Measurements from ENCODE around the gene KCNMA1.

DNA sequence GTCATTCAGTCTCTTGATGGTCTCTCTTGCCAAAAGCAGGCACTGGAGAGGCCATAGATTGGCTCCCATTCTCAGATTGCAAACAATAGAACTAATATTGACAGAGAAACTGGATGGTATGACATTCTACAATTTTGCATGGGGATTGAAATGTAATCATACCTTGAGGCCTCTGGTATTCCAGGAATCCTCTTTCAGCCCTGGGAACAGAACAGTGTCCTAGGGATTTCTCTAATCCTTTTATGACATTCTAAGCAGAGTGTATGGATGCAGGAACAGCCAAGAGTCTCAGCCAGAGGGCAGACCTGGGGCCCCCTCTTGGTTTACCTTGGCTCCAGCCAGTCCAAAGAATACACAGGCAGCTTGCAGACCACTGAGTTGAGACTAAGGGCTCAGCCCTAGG lies 206.4 kb downstream of the KCNMA1 start:
- TF ChIP-seq, protein P1, sequence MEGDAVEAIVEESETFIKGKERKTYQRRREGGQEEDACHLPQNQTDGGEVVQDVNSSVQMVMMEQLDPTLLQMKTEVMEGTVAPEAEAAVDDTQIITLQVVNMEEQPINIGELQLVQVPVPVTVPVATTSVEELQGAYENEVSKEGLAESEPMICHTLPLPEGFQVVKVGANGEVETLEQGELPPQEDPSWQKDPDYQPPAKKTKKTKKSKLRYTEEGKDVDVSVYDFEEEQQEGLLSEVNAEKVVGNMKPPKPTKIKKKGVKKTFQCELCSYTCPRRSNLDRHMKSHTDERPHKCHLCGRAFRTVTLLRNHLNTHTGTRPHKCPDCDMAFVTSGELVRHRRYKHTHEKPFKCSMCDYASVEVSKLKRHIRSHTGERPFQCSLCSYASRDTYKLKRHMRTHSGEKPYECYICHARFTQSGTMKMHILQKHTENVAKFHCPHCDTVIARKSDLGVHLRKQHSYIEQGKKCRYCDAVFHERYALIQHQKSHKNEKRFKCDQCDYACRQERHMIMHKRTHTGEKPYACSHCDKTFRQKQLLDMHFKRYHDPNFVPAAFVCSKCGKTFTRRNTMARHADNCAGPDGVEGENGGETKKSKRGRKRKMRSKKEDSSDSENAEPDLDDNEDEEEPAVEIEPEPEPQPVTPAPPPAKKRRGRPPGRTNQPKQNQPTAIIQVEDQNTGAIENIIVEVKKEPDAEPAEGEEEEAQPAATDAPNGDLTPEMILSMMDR (IDR thresholded peaks at IDR 0.05): peak in 2 of 7 experiments; percentile 11 to 15
- TF ChIP-seq POLR2A (IDR thresholded peaks at IDR 0.05): no peak
